Breast epithelium (tissue), 4 donors: ENCODE data around the gene SHFL. TPM values are rescaled to one million over a fixed set of nuclear protein-coding genes. Genes with fewer than 3 reads are reported as not detected.

Source experiments
- DNase-seq, 2 donors: peaks; one replicate each; pipeline ENCODE4 v3.0.0-alpha.2; 2019; ENCODE audit warnings: low spot score in 2 of 2
- H3K27ac ChIP-seq, 2 donors: fragments of 200-600 bp; sonication (generic) in 1 of 2; one replicate each; pipeline ENCODE4 v1.5.1; 2016 to 2019; ENCODE audit warnings: mild to moderate bottlenecking in 1 of 2
- H3K27me3 ChIP-seq, 2 donors: fragments of 200-600 bp; sonication (generic) in 1 of 2; one replicate each; pipeline versions ENCODE4 v1.5.1 to v1.6.0; 2017 to 2019; ENCODE audit warnings: control low read depth in 1 of 2, mild to moderate bottlenecking in 1 of 2
- H3K36me3 ChIP-seq: fragments of 200-600 bp; one replicate; pipeline ENCODE4 v1.5.1; 2019
- H3K4me1 ChIP-seq, 2 donors: fragments of 200-600 bp; sonication (generic); one replicate each; pipeline ENCODE4 v1.5.1; 2016 to 2019; ENCODE audit warnings: control low read depth in 1 of 2
- H3K4me3 ChIP-seq, 3 donors: fragments of 200-600 bp; sonication (generic); 1 replicate in 2 of 3; 2 replicates in 1 of 3; pipeline ENCODE4 v1.5.1; 2016 to 2019; ENCODE audit warnings: mild to moderate bottlenecking in 3 of 3, moderate library complexity in 2 of 3
- H3K9me3 ChIP-seq, 2 donors: fragments of 200-600 bp; sonication (generic) in 1 of 2; one replicate each; pipeline ENCODE4 v1.5.1; 2016 to 2019; ENCODE audit warnings: control low read depth in 1 of 2
- POLR2A ChIP-seq: fragments of 450-650 bp; IDR thresholded peaks from one replicate; pipeline ENCODE4 v1.6.1; 2016; ENCODE audit warnings: antibody characterized with exemption, mild to moderate bottlenecking, moderate library complexity
- POLR2AphosphoS5 ChIP-seq, 3 donors: sonication (generic); formaldehyde crosslinking; IDR thresholded peaks; one replicate each; pipeline ENCODE4 v1.6.1; 2017; ENCODE audit warnings: antibody characterized with exemption in 3 of 3
- intact Hi-C: fragments of 100-400 bp; cut with DNase I; formaldehyde crosslinking; loops from one replicate; pipeline ENCODE4 v1.15.1; 2023; ENCODE audit warnings: low total_unique reads
- total RNA-seq, 3 donors: library from RNA; depleted of rRNA; stranded (reverse); fragments of >200 nt; gene quantifications; one replicate each; pipeline ENCODE4 v1.1.0, GENCODE V29; 2016
- TF ChIP-seq, protein P1 (sequence below), 3 donors: fragments of 450-650 bp; IDR thresholded peaks; one replicate each; pipeline ENCODE4 v1.5.1; 2016 to 2017; ENCODE audit warnings: antibody characterized with exemption in 3 of 3, mild to moderate bottlenecking in 3 of 3, moderate library complexity in 3 of 3

Gene SHFL
- total RNA-seq, 3 donors from 2014 or later = 26.4 to 47.6 (median 34.1) TPM

DNA sequence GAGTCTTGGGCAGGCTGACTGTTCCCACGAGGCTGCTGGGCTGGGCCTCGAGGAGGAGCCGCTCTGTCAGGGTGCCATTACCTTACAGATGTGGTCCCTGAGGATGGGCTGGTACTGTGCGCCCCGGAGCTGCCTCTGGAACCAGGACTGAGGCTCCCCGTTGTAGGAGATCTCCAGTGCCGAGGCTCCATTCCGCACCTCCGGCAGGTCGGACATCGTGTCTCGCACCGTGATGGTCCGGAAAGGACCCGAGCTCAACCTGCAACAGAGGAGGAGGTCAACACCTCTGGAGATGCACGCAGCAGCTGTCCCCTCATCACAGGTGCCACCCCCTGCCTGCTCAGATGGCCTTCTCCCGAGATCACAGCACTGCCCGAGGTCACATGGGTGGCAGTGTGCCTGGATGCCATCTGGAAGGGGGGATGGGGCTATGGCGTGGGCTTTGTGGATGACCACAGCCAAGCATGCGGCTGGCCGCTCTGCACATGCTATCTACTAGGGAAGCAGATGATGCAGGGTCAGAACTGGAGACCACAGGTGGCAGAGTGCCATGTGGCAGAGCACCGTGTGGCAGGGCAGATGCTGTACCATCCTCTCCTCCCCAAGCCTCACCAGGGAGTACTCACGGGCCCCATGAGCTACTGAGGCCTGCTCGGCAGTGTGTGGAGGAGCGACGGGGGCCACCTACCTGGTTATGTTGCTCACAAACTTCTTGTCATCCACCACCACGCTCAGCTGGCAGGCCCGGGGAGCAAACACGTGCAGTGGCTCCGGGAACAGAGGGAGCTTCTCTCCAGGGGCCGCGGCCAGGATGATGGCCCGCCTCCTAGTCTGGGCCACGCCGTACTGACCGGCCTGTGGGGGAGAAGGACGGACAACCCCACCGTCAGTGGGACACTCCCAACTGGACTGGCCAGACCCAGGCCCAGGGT lies 51.9 kb downstream of the SHFL start:
- Histone ChIP-seq H3K36me3 (peaks cover 7% of the 10 kb centered on the region), H3K4me1 (no peaks in the 10 kb centered on the region), H3K4me3 (no peak overlapping the region), H3K9me3 (no peaks in the 10 kb centered on the region), H3K27me3 (no peaks in the 10 kb centered on the region), H3K27ac (no peak overlapping the region)
- TF ChIP-seq POLR2A (no peak), POLR2AphosphoS5 (IDR thresholded peaks at IDR 0.05) (no peak)
- TF ChIP-seq, protein P1, sequence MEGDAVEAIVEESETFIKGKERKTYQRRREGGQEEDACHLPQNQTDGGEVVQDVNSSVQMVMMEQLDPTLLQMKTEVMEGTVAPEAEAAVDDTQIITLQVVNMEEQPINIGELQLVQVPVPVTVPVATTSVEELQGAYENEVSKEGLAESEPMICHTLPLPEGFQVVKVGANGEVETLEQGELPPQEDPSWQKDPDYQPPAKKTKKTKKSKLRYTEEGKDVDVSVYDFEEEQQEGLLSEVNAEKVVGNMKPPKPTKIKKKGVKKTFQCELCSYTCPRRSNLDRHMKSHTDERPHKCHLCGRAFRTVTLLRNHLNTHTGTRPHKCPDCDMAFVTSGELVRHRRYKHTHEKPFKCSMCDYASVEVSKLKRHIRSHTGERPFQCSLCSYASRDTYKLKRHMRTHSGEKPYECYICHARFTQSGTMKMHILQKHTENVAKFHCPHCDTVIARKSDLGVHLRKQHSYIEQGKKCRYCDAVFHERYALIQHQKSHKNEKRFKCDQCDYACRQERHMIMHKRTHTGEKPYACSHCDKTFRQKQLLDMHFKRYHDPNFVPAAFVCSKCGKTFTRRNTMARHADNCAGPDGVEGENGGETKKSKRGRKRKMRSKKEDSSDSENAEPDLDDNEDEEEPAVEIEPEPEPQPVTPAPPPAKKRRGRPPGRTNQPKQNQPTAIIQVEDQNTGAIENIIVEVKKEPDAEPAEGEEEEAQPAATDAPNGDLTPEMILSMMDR (IDR thresholded peaks at IDR 0.05) = no peak
- no peak for DNase-seq
- intact Hi-C loops = no loop called here

- H3K4me3 ChIP-seq = no peak overlapping the region
These were observed 53.0 kb downstream of the SHFL start for GRCh38 chr19:10138879-10139795.

GRCh38 chr19:10139952-10140351 lies 53.8 kb downstream of the SHFL start:
- intact Hi-C loops = no loop called here
- peaks cover 7% of the 10 kb centered on the region for H3K36me3 ChIP-seq
- TF ChIP-seq POLR2A = no peak
- TF ChIP-seq, protein P1 (IDR thresholded peaks at IDR 0.05) = no peak
- no peak for TF ChIP-seq POLR2AphosphoS5 (IDR thresholded peaks at IDR 0.05)

More at GRCh38 chr19:10138879-10139795, 53.0 kb downstream of the SHFL start:
- no peak for TF ChIP-seq POLR2A
- TF ChIP-seq, protein P1 (IDR thresholded peaks at IDR 0.05) = no peak
- no peak for TF ChIP-seq POLR2AphosphoS5 (IDR thresholded peaks at IDR 0.05)
- H3K9me3 ChIP-seq = no peaks in the 10 kb centered on the region
- H3K27me3 ChIP-seq = no peaks in the 10 kb centered on the region
- no peak overlapping the region for H3K27ac ChIP-seq
- peaks cover 7% of the 10 kb centered on the region for H3K36me3 ChIP-seq
- H3K4me1 ChIP-seq = no peaks in the 10 kb centered on the region
- no peak for DNase-seq
- intact Hi-C loops = no loop called here

DNA sequence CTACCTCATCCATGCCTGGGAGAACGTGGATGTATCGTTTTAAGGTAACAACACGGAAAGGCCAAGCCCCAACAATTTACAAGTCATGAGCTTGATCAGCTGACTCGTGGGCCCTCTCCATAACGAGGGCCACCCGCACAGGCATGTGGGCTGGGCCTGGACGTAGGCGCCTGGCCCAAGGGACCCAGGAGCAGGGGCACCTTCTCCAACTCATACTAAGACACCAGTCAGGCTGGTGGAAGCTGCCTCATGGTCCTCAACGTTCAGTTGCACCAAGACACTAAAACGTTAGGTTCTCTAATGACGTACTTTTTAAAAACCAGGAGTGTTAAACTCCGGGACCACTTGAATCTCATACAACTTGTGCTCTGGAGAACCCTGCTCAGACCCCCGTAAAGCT lies 55.4 kb downstream of the SHFL start:
- no peak for TF ChIP-seq POLR2A
- TF ChIP-seq, protein P1 (IDR thresholded peaks at IDR 0.05) = no peak
- TF ChIP-seq POLR2AphosphoS5 (IDR thresholded peaks at IDR 0.05) = no peak
- Histone ChIP-seq H3K36me3 (peaks cover 14% of the 10 kb centered on the region), H3K27ac (no peak overlapping the region), H3K4me1 (no peaks in the 10 kb centered on the region), H3K9me3 (no peaks in the 10 kb centered on the region), H3K4me3 (no peak overlapping the region), H3K27me3 (no peaks in the 10 kb centered on the region)
- no peak for DNase-seq
- intact Hi-C loops = no loop called here

More at GRCh38 chr19:10139952-10140351, 53.8 kb downstream of the SHFL start:
- H3K9me3 ChIP-seq = no peaks in the 10 kb centered on the region
- no peak for DNase-seq
- no peak overlapping the region for H3K4me3 ChIP-seq
- no peaks in the 10 kb centered on the region for H3K27me3 ChIP-seq
- no peak overlapping the region for H3K27ac ChIP-seq
- H3K4me1 ChIP-seq = no peaks in the 10 kb centered on the region
